ENCODE results near the gene CFAP43.
"Not testable (repeated sequence)": the region's sequence is repeated elsewhere in the genome, so short reads cannot be mapped to it uniquely, and the experiment has no call there.

Gene CFAP43

GRCh38 chr10:104232613-104233102 is 494 bp upstream of the CFAP43 start:
- no peak for DNase-seq (ENCODE audit: low read depth in 2 of 2, low spot score in 1 of 2)

GRCh38 chr10:104230490-104230889 is 1.7 kb downstream of the CFAP43 start:
- DNase-seq (ENCODE audit: low read depth in 2 of 2, low spot score in 1 of 2), result no peak

GRCh38 chr10:104223304-104223703 is 8.9 kb downstream of the CFAP43 start:
- no peak for DNase-seq (ENCODE audit: low read depth in 2 of 2, low spot score in 1 of 2)

- DNase-seq (ENCODE audit: low read depth in 2 of 2, low spot score in 1 of 2), result no peak
Measured at GRCh38 chr10:104220522-104220921, 11.6 kb downstream of the CFAP43 start.

GRCh38 chr10:104218751-104219150 is 13.4 kb downstream of the CFAP43 start:
- no peak for DNase-seq (ENCODE audit: low read depth in 2 of 2, low spot score in 1 of 2)

GRCh38 chr10:104216631-104217030 is 15.5 kb downstream of the CFAP43 start:
- DNase-seq (ENCODE audit: low read depth in 2 of 2, low spot score in 1 of 2), result no peak

- DNase-seq (ENCODE audit: low read depth in 2 of 2, low spot score in 1 of 2), result no peak
Measured at GRCh38 chr10:104209575-104210198, 22.5 kb downstream of the CFAP43 start.

- DNase-seq (ENCODE audit: low read depth in 2 of 2, low spot score in 1 of 2), result no peak
Measured at GRCh38 chr10:104208730-104209129, 23.4 kb downstream of the CFAP43 start.

- no peak for DNase-seq (ENCODE audit: low read depth in 2 of 2, low spot score in 1 of 2)
Measured at GRCh38 chr10:104202231-104202630, 29.9 kb downstream of the CFAP43 start.

GRCh38 chr10:104201636-104202035 is 30.5 kb downstream of the CFAP43 start:
- DNase-seq (ENCODE audit: low read depth in 2 of 2, low spot score in 1 of 2), result no peak

GRCh38 chr10:104199567-104199966 is 32.6 kb downstream of the CFAP43 start:
- no peak for DNase-seq (ENCODE audit: low read depth in 2 of 2, low spot score in 1 of 2)

- no peak for DNase-seq (ENCODE audit: low read depth in 2 of 2, low spot score in 1 of 2)
Measured at GRCh38 chr10:104197364-104197763, 34.8 kb downstream of the CFAP43 start.

- DNase-seq (ENCODE audit: low read depth in 2 of 2, low spot score in 1 of 2), result no peak
Measured at GRCh38 chr10:104195706-104196105, 36.5 kb downstream of the CFAP43 start.

GRCh38 chr10:104193787-104194186 is 38.4 kb downstream of the CFAP43 start:
- DNase-seq (ENCODE audit: low read depth in 2 of 2, low spot score in 1 of 2), result no peak

- DNase-seq (ENCODE audit: low read depth in 2 of 2, low spot score in 1 of 2), result no peak
Measured at GRCh38 chr10:104190695-104191094, 41.5 kb downstream of the CFAP43 start.

- no peak for DNase-seq (ENCODE audit: low read depth in 2 of 2, low spot score in 1 of 2)
Measured at GRCh38 chr10:104183682-104184081, 48.5 kb downstream of the CFAP43 start.

GRCh38 chr10:104174136-104174535 is 58.0 kb downstream of the CFAP43 start:
- not testable (repeated sequence) for DNase-seq (ENCODE audit: low read depth in 2 of 2, low spot score in 1 of 2)

- DNase-seq (ENCODE audit: low read depth in 2 of 2, low spot score in 1 of 2), result no peak
Measured at GRCh38 chr10:104170610-104171254, 61.4 kb downstream of the CFAP43 start.

GRCh38 chr10:104155591-104155990 is 76.6 kb downstream of the CFAP43 start:
- DNase-seq (ENCODE audit: low read depth in 2 of 2, low spot score in 1 of 2), result no peak

GRCh38 chr10:104151737-104152136 is 80.4 kb downstream of the CFAP43 start:
- no peak for DNase-seq (ENCODE audit: low read depth in 2 of 2, low spot score in 1 of 2)

- no peak for DNase-seq (ENCODE audit: low read depth in 2 of 2, low spot score in 1 of 2)
Measured at GRCh38 chr10:104150139-104150538, 82.0 kb downstream of the CFAP43 start.

GRCh38 chr10:104146882-104147281 is 85.3 kb downstream of the CFAP43 start:
- DNase-seq (ENCODE audit: low read depth in 2 of 2, low spot score in 1 of 2), result no peak

- no peak for DNase-seq (ENCODE audit: low read depth in 2 of 2, low spot score in 1 of 2)
Measured at GRCh38 chr10:104144931-104145330, 87.2 kb downstream of the CFAP43 start.
